ENCODE results near the gene COL1A1.

COL1A1 gene

GRCh38 chr17:50172936-50173334 lies 28.5 kb downstream of the COL1A1 start:
- Histone ChIP-seq H3K27ac (ENCODE audit: low read length) (no peak overlapping the region), H3K27me3 (ENCODE audit: insufficient read depth, low read length) (no peaks in the 10 kb centered on the region), H3K9ac (ENCODE audit: low read depth, low read length) (no peak overlapping the region), H3K4me3 (ENCODE audit: low read length) (no peak overlapping the region), H3K9me3 (ENCODE audit: insufficient read depth, low read depth, low read length) (no peaks in the 10 kb centered on the region), H3K36me3 (ENCODE audit: insufficient read depth, low read depth, low read length) (no peaks in the 10 kb centered on the region), H3K4me1 (ENCODE audit: insufficient read depth, low read length) (peaks cover 7% of the 10 kb centered on the region)

- Histone ChIP-seq H3K9ac (ENCODE audit: low read depth, low read length) (no peak overlapping the region), H3K4me3 (ENCODE audit: low read length) (no peak overlapping the region), H3K27ac (ENCODE audit: low read length) (no peak overlapping the region), H3K36me3 (ENCODE audit: insufficient read depth, low read depth, low read length) (no peaks in the 10 kb centered on the region), H3K27me3 (ENCODE audit: insufficient read depth, low read length) (no peaks in the 10 kb centered on the region), H3K4me1 (ENCODE audit: insufficient read depth, low read length) (peaks cover 2% of the 10 kb centered on the region; the same call in 1 of the 2 replicates), H3K9me3 (ENCODE audit: insufficient read depth, low read depth, low read length) (no peaks in the 10 kb centered on the region)
Observed at GRCh38 chr17:50172130-50172529, 29.3 kb downstream of the COL1A1 start.

DNA sequence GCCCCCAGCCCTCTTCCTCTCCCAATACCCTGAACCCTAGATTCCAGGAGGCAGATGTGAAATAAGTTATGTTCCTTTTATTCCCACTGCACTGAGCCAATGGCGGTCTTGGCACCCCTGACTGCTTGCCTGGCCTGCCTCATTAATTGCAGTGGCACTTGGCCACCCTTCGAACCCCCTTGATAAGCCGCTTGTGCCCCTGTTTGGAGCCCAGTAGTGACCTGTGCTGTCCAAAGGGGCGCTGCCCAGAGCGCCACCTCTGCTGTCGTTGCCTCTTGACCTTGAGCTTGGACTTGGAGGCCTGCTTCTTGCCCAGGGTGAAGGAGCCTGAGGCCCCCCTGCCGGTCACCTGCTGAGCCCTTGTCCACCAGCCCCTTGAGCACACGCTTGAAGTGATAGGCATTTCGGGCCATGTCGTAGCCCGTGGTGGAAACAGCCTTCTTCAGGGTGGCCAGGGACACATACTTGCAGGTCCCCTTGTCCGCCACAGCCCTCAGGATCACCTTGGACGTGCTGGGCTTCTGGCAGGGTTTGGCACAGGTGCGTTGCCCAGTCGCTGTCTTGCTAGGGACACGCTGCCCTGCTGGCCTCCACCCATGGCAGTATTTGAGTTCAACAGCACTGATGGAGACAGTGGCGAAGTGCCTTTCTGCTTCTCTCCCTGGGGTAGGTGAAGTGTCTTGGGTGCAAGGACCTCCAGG lies 29.9 kb downstream of the COL1A1 start:
- no peak overlapping the region for H3K4me3 ChIP-seq (ENCODE audit: low read length)
- no peak overlapping the region for H3K27ac ChIP-seq (ENCODE audit: low read length)
- H3K27me3 ChIP-seq (ENCODE audit: insufficient read depth, low read length), result no peaks in the 10 kb centered on the region
- peaks cover 2% of the 10 kb centered on the region; the same call in 1 of the 2 replicates for H3K4me1 ChIP-seq (ENCODE audit: insufficient read depth, low read length)
- H3K36me3 ChIP-seq (ENCODE audit: insufficient read depth, low read depth, low read length), result no peaks in the 10 kb centered on the region
- H3K9ac ChIP-seq (ENCODE audit: low read depth, low read length), result no peak overlapping the region
- no peaks in the 10 kb centered on the region for H3K9me3 ChIP-seq (ENCODE audit: insufficient read depth, low read depth, low read length)

DNA sequence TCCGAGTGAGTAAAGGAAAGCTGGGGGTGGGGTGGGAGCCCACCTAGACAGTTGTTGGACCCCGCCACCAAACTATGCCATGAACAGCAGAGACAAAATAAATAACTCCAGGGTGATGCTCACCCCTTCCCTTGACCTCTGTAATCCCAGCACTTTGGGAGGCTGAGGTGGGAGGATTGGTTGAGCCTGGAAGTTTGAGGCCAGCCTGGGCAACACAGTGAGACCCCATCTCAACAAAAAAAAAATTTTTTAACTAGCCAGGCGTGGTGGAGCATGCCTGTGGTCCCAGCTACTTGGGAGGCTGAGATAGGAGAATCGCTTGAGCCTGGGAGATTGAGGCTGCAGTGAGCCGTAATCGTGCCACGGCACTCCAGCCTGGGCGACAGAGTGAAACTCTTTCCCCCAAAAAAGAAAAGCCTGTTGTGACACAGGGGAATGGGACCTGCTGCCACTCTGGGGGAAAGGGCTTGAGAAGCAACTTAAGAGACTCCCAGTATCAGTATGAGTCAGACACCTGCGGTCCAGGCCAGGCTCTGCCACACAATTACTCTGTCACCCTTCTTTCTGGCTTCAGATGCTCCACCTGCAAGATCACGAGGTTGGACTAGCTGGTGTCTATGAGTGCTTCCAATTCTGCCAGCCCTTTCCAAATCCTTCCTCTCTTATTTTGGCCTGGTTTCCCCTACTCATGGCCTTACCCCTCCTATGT lies 30.6 kb downstream of the COL1A1 start:
- Histone ChIP-seq H3K4me1 (ENCODE audit: insufficient read depth, low read length) (peaks cover 2% of the 10 kb centered on the region; the same call in 1 of the 2 replicates), H3K9ac (ENCODE audit: low read depth, low read length) (no peak overlapping the region), H3K4me3 (ENCODE audit: low read length) (no peak overlapping the region), H3K27me3 (ENCODE audit: insufficient read depth, low read length) (no peaks in the 10 kb centered on the region), H3K9me3 (ENCODE audit: insufficient read depth, low read depth, low read length) (no peaks in the 10 kb centered on the region), H3K36me3 (ENCODE audit: insufficient read depth, low read depth, low read length) (no peaks in the 10 kb centered on the region), H3K27ac (ENCODE audit: low read length) (no peak overlapping the region)

DNA sequence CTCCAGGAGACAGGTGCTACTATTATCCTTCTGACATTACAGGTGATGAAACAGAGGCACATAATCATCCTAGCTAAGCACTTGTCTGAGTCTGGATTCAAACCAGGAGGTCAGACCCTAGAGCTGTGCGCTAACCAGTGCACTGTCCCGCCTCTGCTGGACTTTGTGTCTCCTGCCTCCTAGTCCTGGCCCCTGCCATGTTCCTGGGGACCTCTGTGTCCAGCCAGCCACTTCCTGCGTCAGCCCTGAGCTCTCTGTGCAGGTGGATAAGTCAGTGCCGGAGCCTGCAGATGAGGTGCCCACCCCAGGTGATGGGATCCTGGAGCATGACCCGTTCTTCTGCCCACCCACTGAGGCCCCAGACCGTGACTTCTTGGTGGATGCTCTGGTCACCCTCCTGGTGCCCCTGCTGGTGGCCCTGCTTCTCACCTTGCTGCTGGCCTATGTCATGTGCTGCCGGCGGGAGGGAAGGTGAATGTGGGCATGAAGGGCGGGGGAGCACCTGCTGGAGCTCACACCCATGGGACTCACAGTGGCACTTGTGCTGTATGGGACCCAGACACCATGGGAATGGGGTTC lies 31.5 kb downstream of the COL1A1 start:
- H3K9ac ChIP-seq (ENCODE audit: low read depth, low read length), result no peak overlapping the region
- H3K9me3 ChIP-seq (ENCODE audit: insufficient read depth, low read depth, low read length), result no peaks in the 10 kb centered on the region
- H3K4me3 ChIP-seq (ENCODE audit: low read length), result no peak overlapping the region
- H3K27ac ChIP-seq (ENCODE audit: low read length), result no peak overlapping the region
- no peaks in the 10 kb centered on the region for H3K27me3 ChIP-seq (ENCODE audit: insufficient read depth, low read length)
- H3K4me1 ChIP-seq (ENCODE audit: insufficient read depth, low read length), result peaks cover 2% of the 10 kb centered on the region; the same call in 1 of the 2 replicates
- no peaks in the 10 kb centered on the region for H3K36me3 ChIP-seq (ENCODE audit: insufficient read depth, low read depth, low read length)

GRCh38 chr17:50169121-50169764 lies 32.2 kb downstream of the COL1A1 start:
- no peaks in the 10 kb centered on the region for H3K9me3 ChIP-seq (ENCODE audit: insufficient read depth, low read depth, low read length)
- H3K36me3 ChIP-seq (ENCODE audit: insufficient read depth, low read depth, low read length), result no peaks in the 10 kb centered on the region
- H3K27ac ChIP-seq (ENCODE audit: low read length), result no peak overlapping the region
- no peak overlapping the region for H3K4me3 ChIP-seq (ENCODE audit: low read length)
- H3K9ac ChIP-seq (ENCODE audit: low read depth, low read length), result no peak overlapping the region
- peaks cover 2% of the 10 kb centered on the region; the same call in 1 of the 2 replicates for H3K4me1 ChIP-seq (ENCODE audit: insufficient read depth, low read length)
- no peaks in the 10 kb centered on the region for H3K27me3 ChIP-seq (ENCODE audit: insufficient read depth, low read length)

- Histone ChIP-seq H3K36me3 (ENCODE audit: insufficient read depth, low read depth, low read length) (no peaks in the 10 kb centered on the region), H3K27me3 (ENCODE audit: insufficient read depth, low read length) (no peaks in the 10 kb centered on the region), H3K4me3 (ENCODE audit: low read length) (no peak overlapping the region), H3K9ac (ENCODE audit: low read depth, low read length) (no peak overlapping the region), H3K9me3 (ENCODE audit: insufficient read depth, low read depth, low read length) (no peaks in the 10 kb centered on the region), H3K27ac (ENCODE audit: low read length) (no peak overlapping the region), H3K4me1 (ENCODE audit: insufficient read depth, low read length) (peaks cover under 1% of the 10 kb centered on the region; the same call in 1 of the 2 replicates)
Observed at GRCh38 chr17:50168319-50168718, 33.1 kb downstream of the COL1A1 start.

GRCh38 chr17:50167371-50167770 lies 34.1 kb downstream of the COL1A1 start:
- Histone ChIP-seq H3K36me3 (ENCODE audit: insufficient read depth, low read depth, low read length) (no peaks in the 10 kb centered on the region), H3K9me3 (ENCODE audit: insufficient read depth, low read depth, low read length) (no peaks in the 10 kb centered on the region), H3K27ac (ENCODE audit: low read length) (no peak overlapping the region), H3K4me1 (ENCODE audit: insufficient read depth, low read length) (no peaks in the 10 kb centered on the region), H3K4me3 (ENCODE audit: low read length) (no peak overlapping the region), H3K9ac (ENCODE audit: low read depth, low read length) (no peak overlapping the region), H3K27me3 (ENCODE audit: insufficient read depth, low read length) (peaks cover 2% of the 10 kb centered on the region)

- H3K9me3 ChIP-seq (ENCODE audit: insufficient read depth, low read depth, low read length), result no peaks in the 10 kb centered on the region
- no peaks in the 10 kb centered on the region for H3K36me3 ChIP-seq (ENCODE audit: insufficient read depth, low read depth, low read length)
- H3K4me3 ChIP-seq (ENCODE audit: low read length), result no peak overlapping the region
- H3K4me1 ChIP-seq (ENCODE audit: insufficient read depth, low read length), result no peaks in the 10 kb centered on the region
- peaks cover 8% of the 10 kb centered on the region for H3K27me3 ChIP-seq (ENCODE audit: insufficient read depth, low read length)
- no peak overlapping the region for H3K27ac ChIP-seq (ENCODE audit: low read length)
- H3K9ac ChIP-seq (ENCODE audit: low read depth, low read length), result no peak overlapping the region
Observed at GRCh38 chr17:50166518-50167181, 34.8 kb downstream of the COL1A1 start.

DNA sequence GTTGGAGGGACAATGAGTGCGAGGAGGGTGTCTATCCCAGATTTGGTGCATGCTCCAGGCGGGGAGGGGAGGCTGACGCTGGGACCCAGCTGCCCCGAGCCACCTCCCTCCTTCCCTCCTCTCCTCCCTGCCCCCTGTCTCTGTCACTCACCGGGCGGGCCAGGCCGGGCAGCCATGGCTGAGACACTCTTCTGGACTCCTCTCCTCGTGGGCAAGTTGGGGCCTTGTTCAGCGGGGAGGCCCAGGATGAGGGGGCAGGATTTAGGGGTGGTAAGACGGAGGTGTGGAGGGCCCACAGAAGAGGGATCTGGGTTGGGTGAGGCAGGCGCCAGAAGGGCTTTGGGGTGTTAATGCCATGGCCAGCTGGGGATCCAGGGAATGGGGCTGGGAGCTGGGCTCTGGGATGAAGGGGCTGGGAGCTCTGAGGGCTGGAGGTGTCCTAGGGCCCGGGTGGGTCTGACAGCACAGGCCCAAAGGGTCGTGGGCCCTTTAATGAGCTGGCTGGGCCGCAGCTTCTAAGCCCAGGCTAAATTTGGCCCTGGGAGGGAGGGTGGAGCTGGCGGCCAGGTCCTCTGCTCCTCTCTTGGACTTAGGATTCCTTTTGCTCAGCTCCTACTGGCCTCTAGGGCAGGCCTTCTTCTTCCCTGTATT lies 35.4 kb downstream of the COL1A1 start, which contains the start of gene SGCA:
SGCA (plus strand) TSS at position 139 of the 651 bp plus-strand sequence; CDS start at position 175, 36 bp downstream.
- no peak within 1 kb of the TSS for H3K27ac ChIP-seq (ENCODE audit: low read length)
- H3K9ac ChIP-seq (ENCODE audit: low read depth, low read length), result no peak within 1 kb of the TSS
- H3K36me3 ChIP-seq (ENCODE audit: insufficient read depth, low read depth, low read length), result no peaks in the 10 kb centered on the region
- H3K4me3 ChIP-seq (ENCODE audit: low read length), result no peak within 1 kb of the TSS
- H3K27me3 ChIP-seq (ENCODE audit: insufficient read depth, low read length), result peaks cover 9% of the 10 kb centered on the region
- no peaks in the 10 kb centered on the region for H3K9me3 ChIP-seq (ENCODE audit: insufficient read depth, low read depth, low read length)
- peaks cover 2% of the 10 kb centered on the region; the same call in 1 of the 2 replicates for H3K4me1 ChIP-seq (ENCODE audit: insufficient read depth, low read length)

DNA sequence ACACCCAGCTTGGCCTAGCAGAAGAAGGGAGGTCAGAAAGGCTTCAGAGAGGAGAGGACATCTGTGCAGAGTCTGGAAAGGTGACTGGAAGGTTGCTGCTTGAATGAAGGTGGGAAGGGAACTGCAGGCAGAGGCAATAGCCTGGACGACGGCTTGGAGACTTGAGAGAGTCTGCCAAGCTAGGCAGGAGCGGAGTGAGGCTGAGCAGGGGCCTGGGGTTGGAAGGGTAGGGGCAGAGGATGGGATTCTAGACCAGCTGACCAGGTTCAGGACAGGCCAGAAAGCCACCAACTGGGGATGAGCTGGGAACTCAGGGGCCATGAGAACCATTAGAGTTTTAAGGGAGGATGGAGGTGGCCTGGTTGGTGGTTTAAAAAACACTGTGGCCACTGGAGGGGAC lies 36.0 kb downstream of the COL1A1 start:
- Histone ChIP-seq H3K9me3 (ENCODE audit: insufficient read depth, low read depth, low read length) (no peaks in the 10 kb centered on the region), H3K27ac (ENCODE audit: low read length) (no peak overlapping the region), H3K4me3 (ENCODE audit: low read length) (no peak overlapping the region), H3K36me3 (ENCODE audit: insufficient read depth, low read depth, low read length) (no peaks in the 10 kb centered on the region), H3K27me3 (ENCODE audit: insufficient read depth, low read length) (peaks cover 13% of the 10 kb centered on the region), H3K4me1 (ENCODE audit: insufficient read depth, low read length) (peaks cover 4% of the 10 kb centered on the region; the same call in 1 of the 2 replicates), H3K9ac (ENCODE audit: low read depth, low read length) (no peak overlapping the region)

Data from iPS-20b (cell line).